Measurements from ENCODE around the gene TCF7L1.

DNA sequence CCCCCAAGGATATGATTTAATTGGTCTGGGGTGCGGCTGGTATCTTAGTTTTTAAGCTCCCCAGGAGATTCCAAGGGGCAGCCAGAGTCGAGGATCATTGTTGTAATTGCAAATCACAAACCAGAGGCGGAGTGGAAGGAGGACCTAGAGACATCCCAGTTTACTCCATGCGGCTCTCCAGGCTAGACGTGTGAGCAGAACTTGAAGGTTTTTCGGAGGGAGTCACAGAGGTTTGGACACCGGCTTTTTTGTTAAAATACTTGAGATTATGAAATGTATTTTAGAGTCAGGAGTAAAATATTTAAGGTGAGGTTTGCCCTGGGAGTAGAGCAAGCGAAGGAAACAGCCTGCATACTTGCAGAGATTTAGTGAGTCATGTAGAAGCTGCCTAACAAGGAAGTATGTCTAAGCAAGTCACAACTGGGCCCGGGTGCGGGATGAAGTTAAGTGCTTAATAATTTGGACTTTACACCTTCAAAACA, 155.1 kb downstream of the TCF7L1 start:
- TF ChIP-seq, protein P1, sequence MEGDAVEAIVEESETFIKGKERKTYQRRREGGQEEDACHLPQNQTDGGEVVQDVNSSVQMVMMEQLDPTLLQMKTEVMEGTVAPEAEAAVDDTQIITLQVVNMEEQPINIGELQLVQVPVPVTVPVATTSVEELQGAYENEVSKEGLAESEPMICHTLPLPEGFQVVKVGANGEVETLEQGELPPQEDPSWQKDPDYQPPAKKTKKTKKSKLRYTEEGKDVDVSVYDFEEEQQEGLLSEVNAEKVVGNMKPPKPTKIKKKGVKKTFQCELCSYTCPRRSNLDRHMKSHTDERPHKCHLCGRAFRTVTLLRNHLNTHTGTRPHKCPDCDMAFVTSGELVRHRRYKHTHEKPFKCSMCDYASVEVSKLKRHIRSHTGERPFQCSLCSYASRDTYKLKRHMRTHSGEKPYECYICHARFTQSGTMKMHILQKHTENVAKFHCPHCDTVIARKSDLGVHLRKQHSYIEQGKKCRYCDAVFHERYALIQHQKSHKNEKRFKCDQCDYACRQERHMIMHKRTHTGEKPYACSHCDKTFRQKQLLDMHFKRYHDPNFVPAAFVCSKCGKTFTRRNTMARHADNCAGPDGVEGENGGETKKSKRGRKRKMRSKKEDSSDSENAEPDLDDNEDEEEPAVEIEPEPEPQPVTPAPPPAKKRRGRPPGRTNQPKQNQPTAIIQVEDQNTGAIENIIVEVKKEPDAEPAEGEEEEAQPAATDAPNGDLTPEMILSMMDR (IDR thresholded peaks at IDR 0.05; ENCODE audit: low read depth, low read length): no peak
- TF ChIP-seq EZH2phosphoT487 (IDR thresholded peaks at IDR 0.05; ENCODE audit: low read depth): no peak
